CD4-positive, alpha-beta T cell (primary cell): Measurements from ENCODE around the gene BTN2A1. TPM values are rescaled to one million over a fixed set of nuclear protein-coding genes. Genes with fewer than 3 reads are reported as not detected.

Experiments used
- ATAC-seq: fragments of 200-7000 bp; cut with Tn5 transposase; one replicate; pipeline ENCODE4 v1.10.0; 2022; ENCODE audit warnings: mild to moderate bottlenecking; ENCODE audit not compliant: poor library complexity
- CTCF ChIA-PET: fragments of 350-600 bp; sonication (Branson Sonifier 250); formaldehyde crosslinking; loops from one replicate; lab custom pipeline; 2021; ENCODE audit warnings: antibody characterized with exemption, inconsistent platforms; lab: Charles Lee
- POLR2A ChIA-PET: fragments of 350-600 bp; sonication (Branson Sonifier 250); formaldehyde crosslinking; loops from one replicate; lab custom pipeline; 2021; ENCODE audit warnings: antibody characterized with exemption, inconsistent platforms; lab: Charles Lee
- DNase-seq, 14 experiments: peaks; one replicate each; pipeline ENCODE4 v3.0.0-alpha.2; 2013 to 2020; ENCODE audit warnings: mixed read lengths in 2 of 14
- H3K27ac ChIP-seq, 2 donors: one replicate each; pipeline versions ENCODE4 v1.5.1 to v1.7.0; 2013; ENCODE audit warnings: low read length in 2 of 2, low read depth in 1 of 2, mild to moderate bottlenecking in 1 of 2
- H3K27me3 ChIP-seq, 2 experiments: 1 replicate in 1 of 2; 2 replicates in 1 of 2; pipeline versions ENCODE4 v1.6.1 to v1.7.0; 2013; ENCODE audit warnings: low read length in 2 of 2, control low read depth in 1 of 2, mild to moderate bottlenecking in 1 of 2, moderate library complexity in 1 of 2; ENCODE audit not compliant: insufficient read depth in 2 of 2, control insufficient read depth in 1 of 2
- H3K36me3 ChIP-seq: one replicate; pipeline ENCODE4 v1.6.1; 2013; ENCODE audit warnings: low read length, control low read depth; ENCODE audit not compliant: insufficient read depth
- H3K4me1 ChIP-seq: one replicate; pipeline ENCODE4 v1.6.1; 2013; ENCODE audit warnings: low read length, control low read depth; ENCODE audit not compliant: insufficient read depth
- H3K4me3 ChIP-seq: one replicate; pipeline ENCODE4 v1.5.1; 2013; ENCODE audit warnings: mild to moderate bottlenecking, low read length, moderate library complexity
- H3K9me3 ChIP-seq, 2 experiments: 1 replicate in 1 of 2; 2 replicates in 1 of 2; pipeline versions ENCODE4 v1.6.1 to v1.7.0; 2013; ENCODE audit warnings: low read length in 2 of 2, mild to moderate bottlenecking in 2 of 2, control low read depth in 1 of 2, moderate library complexity in 1 of 2; ENCODE audit not compliant: control insufficient read depth in 1 of 2, insufficient read depth in 1 of 2
- H3K27ac Mint-ChIP-seq: one replicate; pipeline ENCODE4 v1.8.0; 2020; ENCODE audit warnings: mixed read lengths
- H3K27me3 Mint-ChIP-seq: one replicate; pipeline ENCODE4 v1.8.0; 2021; ENCODE audit warnings: mixed read lengths
- H3K36me3 Mint-ChIP-seq: one replicate; pipeline ENCODE4 v1.8.0; 2021; ENCODE audit warnings: low read depth, mixed read lengths
- H3K4me1 Mint-ChIP-seq: one replicate; pipeline ENCODE4 v1.8.0; 2021; ENCODE audit warnings: low read depth, mixed read lengths
- H3K4me3 Mint-ChIP-seq: one replicate; pipeline ENCODE4 v1.8.0; 2020; ENCODE audit warnings: mild to moderate bottlenecking, mixed read lengths
- H3K9me3 Mint-ChIP-seq: one replicate; pipeline ENCODE4 v1.8.0; 2020; ENCODE audit warnings: mixed read lengths
- CTCF ChIP-seq: fragments of 200-600 bp; IDR thresholded peaks from one replicate; pipeline ENCODE4 v1.8.0; 2022; ENCODE audit warnings: antibody characterized with exemption, mild to moderate bottlenecking
- intact Hi-C, 2 experiments: fragments of 100-400 bp; cut with DNase I in 1 of 2; cut with micrococcal nuclease in 1 of 2; formaldehyde crosslinking; loops; one replicate each; pipeline versions ENCODE4 v1.15.1 to v1.9.0; 2023 to 2025; cut with DNase I, micrococcal nuclease
- total RNA-seq, 174 experiments: library from RNA in 2 of 174; stranded (reverse) in 2 of 174; gene quantifications; one replicate each; pipeline ENCODE4 v1.2.3 and lab custom pipeline; 2021 to 2026

The BTN2A1 gene
- total RNA-seq, 2 experiments from 2014 or later = 16.2 to 17.5 TPM

GRCh38 chr6:26474439-26474881 is 16.7 kb downstream of the BTN2A1 start:
- CTCF ChIA-PET = interaction anchor here (0.9 to 1.9 kb wide), 3 partner anchors 58 to 121 kb away, joined by 4 to 6 read pairs (median 4); no protein-coding TSS in a partner anchor
- peaks cover 10% of the 10 kb centered on the region for H3K36me3 ChIP-seq
- TF ChIP-seq CTCF = no peak
- peaks cover 45% of the 10 kb centered on the region for H3K4me1 ChIP-seq
- H3K27me3 Mint-ChIP-seq = no peaks in the 10 kb centered on the region
- H3K4me1 Mint-ChIP-seq = peaks cover 69% of the 10 kb centered on the region
- H3K27ac ChIP-seq = peak overlapping the region; percentile 85 to 90
- H3K36me3 Mint-ChIP-seq = peaks cover 30% of the 10 kb centered on the region
- peaks cover 0 to 6% of the 10 kb centered on the region in 2 experiments for H3K9me3 ChIP-seq
- H3K9me3 Mint-ChIP-seq = peaks cover 2% of the 10 kb centered on the region
- peak overlapping the region; percentile 94 for H3K4me3 Mint-ChIP-seq
- POLR2A ChIA-PET = interaction anchor here (0.7 to 5.2 kb wide), 48 partner anchors 10 to 1419 kb away, joined by 3 to 102 read pairs (median 7); partner anchors contain the start of genes BTN1A1, BTN2A1, BTN3A3 and HMGN4
- peak overlapping the region; percentile 99 for H3K27ac Mint-ChIP-seq
- H3K27me3 ChIP-seq = no peaks in the 10 kb centered on the region
- no peak for DNase-seq
- H3K4me3 ChIP-seq = peak overlapping the region; percentile 56
- intact Hi-C loops = loop anchor here (1.0 to 10.0 kb wide), 5 partner anchors 34 to 110 kb away; partner anchors contain the start of genes BTN3A1 (in 1 of the 2), BTN3A2 (in 1 of the 2) and BTN3A3 (in 1 of the 2)
- peak; percentile 4 for ATAC-seq

DNA sequence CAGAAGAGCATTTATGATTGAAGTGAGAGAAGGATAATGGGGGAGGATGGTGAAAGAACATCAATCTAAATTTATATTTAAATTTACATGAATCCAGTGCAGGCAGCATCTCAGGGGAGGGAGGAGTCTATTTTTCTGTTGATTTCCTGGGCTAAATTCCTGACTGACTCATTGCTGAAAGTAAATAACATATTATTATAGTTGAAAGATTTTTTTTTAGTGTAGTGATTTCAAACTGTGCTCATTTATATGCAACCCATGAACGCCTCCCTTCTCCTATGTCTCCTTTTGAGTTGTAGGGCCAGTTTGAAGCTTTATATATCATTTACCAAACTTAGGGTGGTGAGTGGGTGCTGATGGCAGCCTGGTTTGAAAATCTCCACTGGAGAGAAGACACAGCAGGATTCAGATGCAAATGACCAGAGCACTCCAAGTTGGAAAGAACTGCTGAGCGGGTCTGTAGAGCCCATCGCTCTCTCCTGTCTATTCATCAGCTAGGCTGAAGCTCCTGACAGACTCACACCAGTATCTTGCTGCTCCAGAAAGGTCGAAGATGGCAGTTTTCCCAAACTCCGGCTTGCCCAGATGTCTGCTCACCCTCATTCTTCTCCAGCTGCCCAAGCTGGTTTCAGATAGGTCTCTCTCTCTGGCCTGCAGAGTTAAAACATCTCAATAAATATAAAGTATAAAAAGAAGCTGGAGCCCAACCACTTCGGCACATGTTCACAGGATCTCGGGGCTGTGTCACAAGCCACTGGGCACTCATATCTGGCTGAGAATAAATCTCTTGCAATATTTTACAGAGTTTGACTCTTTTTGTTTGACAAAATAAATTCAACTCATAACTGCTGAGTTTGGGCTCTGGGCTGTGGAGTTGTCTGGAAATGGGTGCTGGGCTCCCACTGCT is 18.3 kb downstream of the BTN2A1 start:
- POLR2A ChIA-PET = interaction anchor here (0.7 to 5.2 kb wide), 5 partner anchors 36 to 93 kb away, joined by 3 to 102 read pairs (median 3); partner anchors contain the start of genes BTN2A2, BTN3A3 and HMGN4
- Histone ChIP-seq H3K4me3 (no peak overlapping the region), H3K36me3 (no peaks in the 10 kb centered on the region), H3K9me3 (peaks cover 0 to 6% of the 10 kb centered on the region in 2 experiments), H3K4me1 (peaks cover 45% of the 10 kb centered on the region), H3K27me3 (no peaks in the 10 kb centered on the region), H3K27ac (peak overlapping the region; percentile 39 to 85)
- Mint-ChIP-seq H3K36me3 (peaks cover 20% of the 10 kb centered on the region), H3K27ac (peak overlapping the region; percentile 99), H3K27me3 (no peaks in the 10 kb centered on the region), H3K9me3 (peaks cover 2% of the 10 kb centered on the region), H3K4me3 (peak overlapping the region; percentile 42), H3K4me1 (peaks cover 74% of the 10 kb centered on the region)
- DNase-seq (no peak), ATAC-seq (no peak)
- CTCF ChIA-PET = interaction anchor here (0.7 to 0.9 kb wide), 2 partner anchors 96 to 116 kb away, joined by 3 read pairs; no protein-coding TSS in a partner anchor
- TF ChIP-seq CTCF = no peak
- intact Hi-C loops = loop anchor here (2.0 to 10.0 kb wide), 5 partner anchors 45 to 111 kb away; partner anchors contain the start of genes BTN3A1 (in 2 of the 2) and BTN3A2 (in 1 of the 2)

GRCh38 chr6:26476896-26477295 is 19.1 kb downstream of the BTN2A1 start:
- ATAC-seq = no peak
- peaks cover 0 to 6% of the 10 kb centered on the region in 2 experiments for H3K9me3 ChIP-seq
- POLR2A ChIA-PET = no interaction called here
- peaks cover 66% of the 10 kb centered on the region for H3K4me1 Mint-ChIP-seq
- intact Hi-C loops = loop anchor here (5.0 to 10.0 kb wide), 3 partner anchors 72 to 112 kb away; partner anchors contain the start of genes BTN3A1 (in 2 of the 2) and BTN3A2 (in 1 of the 2)
- no peaks in the 10 kb centered on the region for H3K9me3 Mint-ChIP-seq
- no peaks in the 10 kb centered on the region for H3K36me3 ChIP-seq
- H3K27me3 ChIP-seq = no peaks in the 10 kb centered on the region
- peak overlapping the region; percentile 42 for H3K4me3 Mint-ChIP-seq
- H3K4me1 ChIP-seq = peaks cover 45% of the 10 kb centered on the region
- H3K4me3 ChIP-seq = no peak overlapping the region
- H3K36me3 Mint-ChIP-seq = peaks cover 14% of the 10 kb centered on the region
- H3K27ac ChIP-seq = peak overlapping the region in 1 of 2 donors; percentile 85
- no peaks in the 10 kb centered on the region for H3K27me3 Mint-ChIP-seq
- H3K27ac Mint-ChIP-seq = peak overlapping the region; percentile 99
- CTCF ChIA-PET = interaction anchor here (0.9 kb wide), 1 partner anchor 95 kb away, joined by 3 read pairs; no protein-coding TSS in a partner anchor
- DNase-seq = no peak
- TF ChIP-seq CTCF = no peak
